Sigmoid colon (tissue), 4 donors: ENCODE measurements around the gene RPH3AL.

Experiments used
- EP300 ChIP-seq, 4 donors: sonication (generic); formaldehyde crosslinking; IDR thresholded peaks; one replicate each; pipeline ENCODE4 v1.6.1; 2017; ENCODE audit warnings: antibody characterized with exemption in 4 of 4
- POLR2A ChIP-seq, 2 donors: fragments of 450-650 bp; IDR thresholded peaks; one replicate each; pipeline ENCODE4 v1.6.1; 2016; ENCODE audit warnings: antibody characterized with exemption in 2 of 2, mild to moderate bottlenecking in 2 of 2, moderate library complexity in 2 of 2
- POLR2AphosphoS5 ChIP-seq, 4 donors: sonication (generic); formaldehyde crosslinking; IDR thresholded peaks; one replicate each; pipeline ENCODE4 v1.6.1; 2017; ENCODE audit warnings: antibody characterized with exemption in 4 of 4

- TF ChIP-seq EP300 (IDR thresholded peaks at IDR 0.05) (no peak), POLR2A (IDR thresholded peaks at IDR 0.05) (no peak), POLR2AphosphoS5 (IDR thresholded peaks at IDR 0.05) (no peak)
These were observed 59.9 kb downstream of the RPH3AL start for GRCh38 chr17:292531-293382.
